Measurements from ENCODE around the gene BTBD19. TPM values are rescaled to one million over a fixed set of nuclear protein-coding genes. Genes with fewer than 3 reads are reported as not detected.

Gene BTBD19
- total RNA-seq, 1 donor from 2014 or later = 30.6 TPM

GRCh38 chr1:44783697-44784093 is 24.6 kb upstream of the BTBD19 start:
- FAIRE-seq = no peak
- Mint-ChIP-seq H3K4me3 (ENCODE audit: unreplicated experiment) (peak overlapping the region; percentile 69), H3K4me1 (ENCODE audit: low read depth, unreplicated experiment) (peaks cover 5% of the 10 kb centered on the region), H3K27me3 (ENCODE audit: low read depth, unreplicated experiment) (peaks cover 9% of the 10 kb centered on the region), H3K9me3 (ENCODE audit: unreplicated experiment) (no peaks in the 10 kb centered on the region), H3K27ac (ENCODE audit: unreplicated experiment) (peak overlapping the region; percentile 66), H3K36me3 (ENCODE audit: low read depth, unreplicated experiment) (peaks cover 13% of the 10 kb centered on the region)
- Histone ChIP-seq H3K9ac (ENCODE audit: low read length) (peak overlapping the region; percentile 63), H4K20me1 (ENCODE audit: insufficient read depth, low read length) (peaks cover 26% of the 10 kb centered on the region), H3K4me3 (ENCODE audit: insufficient read depth, low read depth, low read length) (no peak overlapping the region), H3K36me3 (ENCODE audit: insufficient read depth, low read length) (peaks cover 6% of the 10 kb centered on the region), H3K27me3 (ENCODE audit: insufficient read depth, low read length) (no peaks in the 10 kb centered on the region), H3K79me2 (ENCODE audit: insufficient read depth, low read length) (peaks cover 6% of the 10 kb centered on the region), H2AFZ (ENCODE audit: low read depth, low read length) (peak overlapping the region; percentile 77), H3K9me3 (ENCODE audit: insufficient read depth, low read depth, low read length) (no peaks in the 10 kb centered on the region), H3K4me2 (ENCODE audit: low read length) (peak overlapping the region; percentile 83), H3K4me1 (ENCODE audit: insufficient read depth, low read length) (peaks cover 25% of the 10 kb centered on the region), H3K27ac (ENCODE audit: low read depth, low read length) (no peak overlapping the region)
- DNase-seq (ENCODE audit: low read depth) = no peak
- TF ChIP-seq EZH2 (IDR thresholded peaks at IDR 0.05; ENCODE audit: insufficient read depth, low read length) = no peak
- no peak for TF ChIP-seq CTCF (IDR thresholded peaks at IDR 0.05; ENCODE audit: insufficient read depth, low read depth, low read length)

- H3K27me3 ChIP-seq (ENCODE audit: insufficient read depth, low read length) = no peaks in the 10 kb centered on the region
- H3K27ac Mint-ChIP-seq (ENCODE audit: unreplicated experiment) = no peak overlapping the region
- TF ChIP-seq EZH2 (IDR thresholded peaks at IDR 0.05; ENCODE audit: insufficient read depth, low read length) (no peak), CTCF (IDR thresholded peaks at IDR 0.05; ENCODE audit: insufficient read depth, low read depth, low read length) (no peak)
- H3K27me3 Mint-ChIP-seq (ENCODE audit: low read depth, unreplicated experiment) = peaks cover 9% of the 10 kb centered on the region
- peaks cover 19% of the 10 kb centered on the region for H4K20me1 ChIP-seq (ENCODE audit: insufficient read depth, low read length)
- H3K9ac ChIP-seq (ENCODE audit: low read length) = peak overlapping the region; percentile 63
- no peak overlapping the region for H3K4me3 Mint-ChIP-seq (ENCODE audit: unreplicated experiment)
- H3K36me3 ChIP-seq (ENCODE audit: insufficient read depth, low read length) = no peaks in the 10 kb centered on the region
- H3K9me3 Mint-ChIP-seq (ENCODE audit: unreplicated experiment) = no peaks in the 10 kb centered on the region
- H3K9me3 ChIP-seq (ENCODE audit: insufficient read depth, low read depth, low read length) = no peaks in the 10 kb centered on the region
- H3K4me1 ChIP-seq (ENCODE audit: insufficient read depth, low read length) = peaks cover 25% of the 10 kb centered on the region
- H3K4me2 ChIP-seq (ENCODE audit: low read length) = peak overlapping the region; percentile 83
- DNase-seq (ENCODE audit: low read depth) = no peak
- H3K4me3 ChIP-seq (ENCODE audit: insufficient read depth, low read depth, low read length) = peak overlapping the region; percentile 13
- no peak for FAIRE-seq
- no peaks in the 10 kb centered on the region for H3K79me2 ChIP-seq (ENCODE audit: insufficient read depth, low read length)
- H3K27ac ChIP-seq (ENCODE audit: low read depth, low read length) = no peak overlapping the region
- H2AFZ ChIP-seq (ENCODE audit: low read depth, low read length) = peak overlapping the region; percentile 77
- no peaks in the 10 kb centered on the region for H3K4me1 Mint-ChIP-seq (ENCODE audit: low read depth, unreplicated experiment)
- peaks cover 12% of the 10 kb centered on the region for H3K36me3 Mint-ChIP-seq (ENCODE audit: low read depth, unreplicated experiment)
Measured at GRCh38 chr1:44784094-44785028, 24.0 kb upstream of the BTBD19 start.

GRCh38 chr1:44785029-44785380 is 23.3 kb upstream of the BTBD19 start:
- Histone ChIP-seq H3K79me2 (ENCODE audit: insufficient read depth, low read length) (no peaks in the 10 kb centered on the region), H3K4me2 (ENCODE audit: low read length) (peak overlapping the region; percentile 83), H2AFZ (ENCODE audit: low read depth, low read length) (peak overlapping the region; percentile 77), H3K27me3 (ENCODE audit: insufficient read depth, low read length) (no peaks in the 10 kb centered on the region), H4K20me1 (ENCODE audit: insufficient read depth, low read length) (peaks cover 13% of the 10 kb centered on the region), H3K27ac (ENCODE audit: low read depth, low read length) (no peak overlapping the region), H3K4me1 (ENCODE audit: insufficient read depth, low read length) (peaks cover 25% of the 10 kb centered on the region), H3K9me3 (ENCODE audit: insufficient read depth, low read depth, low read length) (no peaks in the 10 kb centered on the region), H3K36me3 (ENCODE audit: insufficient read depth, low read length) (no peaks in the 10 kb centered on the region), H3K4me3 (ENCODE audit: insufficient read depth, low read depth, low read length) (no peak overlapping the region), H3K9ac (ENCODE audit: low read length) (no peak overlapping the region)
- Mint-ChIP-seq H3K27me3 (ENCODE audit: low read depth, unreplicated experiment) (peaks cover 9% of the 10 kb centered on the region), H3K4me3 (ENCODE audit: unreplicated experiment) (no peak overlapping the region), H3K4me1 (ENCODE audit: low read depth, unreplicated experiment) (no peaks in the 10 kb centered on the region), H3K36me3 (ENCODE audit: low read depth, unreplicated experiment) (peaks cover 12% of the 10 kb centered on the region), H3K27ac (ENCODE audit: unreplicated experiment) (no peak overlapping the region), H3K9me3 (ENCODE audit: unreplicated experiment) (no peaks in the 10 kb centered on the region)
- TF ChIP-seq EZH2 (IDR thresholded peaks at IDR 0.05; ENCODE audit: insufficient read depth, low read length) (no peak), CTCF (IDR thresholded peaks at IDR 0.05; ENCODE audit: insufficient read depth, low read depth, low read length) (no peak)
- FAIRE-seq (no peak), DNase-seq (ENCODE audit: low read depth) (no peak)
